CD4-positive, alpha-beta T cell treated with Interleukin-6 at 100 ng/mL for 8 hours (primary cell): Measurements from ENCODE around the gene PHACTR1.

Experiments
- DNase-seq: peaks from one replicate; pipeline ENCODE4 v3.0.0-alpha.2; 2020; ENCODE audit warnings: mixed read lengths, low spot score

PHACTR1 gene

GRCh38 chr6:12803486-12803885 lies 86.9 kb downstream of the PHACTR1 start:
- no peak for DNase-seq

- DNase-seq, result no peak
These were observed 88.5 kb downstream of the PHACTR1 start for GRCh38 chr6:12804952-12805645.

- DNase-seq, result no peak
These were observed 89.6 kb downstream of the PHACTR1 start for GRCh38 chr6:12806136-12806535.

- DNase-seq, result no peak
These were observed 90.2 kb downstream of the PHACTR1 start for GRCh38 chr6:12806796-12807195.

- no peak for DNase-seq
These were observed 95.0 kb downstream of the PHACTR1 start for GRCh38 chr6:12811519-12811918.

- no peak for DNase-seq
These were observed 96.8 kb downstream of the PHACTR1 start for GRCh38 chr6:12813321-12813720.

- DNase-seq, result no peak
These were observed 97.4 kb downstream of the PHACTR1 start for GRCh38 chr6:12814015-12814414.

GRCh38 chr6:12815089-12815488 lies 98.5 kb downstream of the PHACTR1 start:
- DNase-seq, result no peak

GRCh38 chr6:12815884-12816600 lies 99.5 kb downstream of the PHACTR1 start:
- DNase-seq, result no peak

- DNase-seq, result no peak
These were observed 101.8 kb downstream of the PHACTR1 start for GRCh38 chr6:12818324-12818723.

GRCh38 chr6:12823847-12824246 lies 107.3 kb downstream of the PHACTR1 start:
- DNase-seq, result no peak

- no peak for DNase-seq
These were observed 110.0 kb downstream of the PHACTR1 start for GRCh38 chr6:12826584-12826983.

- no peak for DNase-seq
These were observed 111.4 kb downstream of the PHACTR1 start for GRCh38 chr6:12827921-12828320.

GRCh38 chr6:12832226-12832735 lies 115.7 kb downstream of the PHACTR1 start:
- no peak for DNase-seq

- DNase-seq, result no peak
These were observed 119.4 kb downstream of the PHACTR1 start for GRCh38 chr6:12836009-12836408.

GRCh38 chr6:12841619-12842018 lies 125.1 kb downstream of the PHACTR1 start:
- no peak for DNase-seq

GRCh38 chr6:12842114-12842513 lies 125.5 kb downstream of the PHACTR1 start:
- DNase-seq, result no peak

GRCh38 chr6:12842658-12843057 lies 126.1 kb downstream of the PHACTR1 start:
- DNase-seq, result no peak

- no peak for DNase-seq
These were observed 128.0 kb downstream of the PHACTR1 start for GRCh38 chr6:12844284-12845223.

- no peak for DNase-seq
These were observed 128.8 kb downstream of the PHACTR1 start for GRCh38 chr6:12845224-12846004.

GRCh38 chr6:12848964-12849808 lies 132.6 kb downstream of the PHACTR1 start:
- DNase-seq, result no peak
